GM21619 (cell line): ENCODE results near the gene MYBPHL.

ENCODE experiments used
- ATAC-seq: cut with Tn5 transposase; IDR thresholded peaks from one replicate; pipeline ENCODE4 v1.9.1; 2021; ENCODE audit not compliant: unreplicated experiment

The MYBPHL gene

GRCh38 chr1:109306832-109307273 is at the start of gene MYBPHL:
Gene MYBPHL (minus strand): TSS chr1:109307011. CDS start chr1:109306991, 20 bp downstream.
- ATAC-seq: no peak

GRCh38 chr1:109356505-109356904 is 49.7 kb upstream of the MYBPHL start:
- no peak for ATAC-seq

GRCh38 chr1:109354929-109355328 is 48.1 kb upstream of the MYBPHL start:
- no peak for ATAC-seq

- ATAC-seq: no peak
These were observed 44.6 kb upstream of the MYBPHL start for GRCh38 chr1:109351457-109351856.

GRCh38 chr1:109350655-109351054 is 43.8 kb upstream of the MYBPHL start:
- no peak for ATAC-seq

GRCh38 chr1:109350182-109350581 is 43.4 kb upstream of the MYBPHL start:
- no peak for ATAC-seq

- no peak for ATAC-seq
These were observed 40.7 kb upstream of the MYBPHL start for GRCh38 chr1:109347511-109347910.

GRCh38 chr1:109341944-109342930 is 35.4 kb upstream of the MYBPHL start:
- no peak for ATAC-seq

GRCh38 chr1:109338608-109339007 is 31.8 kb upstream of the MYBPHL start:
- no peak for ATAC-seq

GRCh38 chr1:109338091-109338490 is 31.3 kb upstream of the MYBPHL start:
- no peak for ATAC-seq

GRCh38 chr1:109335091-109335490 is 28.3 kb upstream of the MYBPHL start:
- ATAC-seq: no peak

GRCh38 chr1:109331113-109331512 is 24.3 kb upstream of the MYBPHL start:
- ATAC-seq: no peak

- no peak for ATAC-seq
These were observed 20.5 kb upstream of the MYBPHL start for GRCh38 chr1:109327285-109327684.

GRCh38 chr1:109322974-109323373 is 16.2 kb upstream of the MYBPHL start:
- no peak for ATAC-seq

- no peak for ATAC-seq
These were observed 12.3 kb upstream of the MYBPHL start for GRCh38 chr1:109319114-109319513.

- no peak for ATAC-seq
These were observed 9.7 kb upstream of the MYBPHL start for GRCh38 chr1:109316506-109316905.

GRCh38 chr1:109315288-109315687 is 8.5 kb upstream of the MYBPHL start:
- no peak for ATAC-seq

- no peak for ATAC-seq
These were observed 8.0 kb upstream of the MYBPHL start for GRCh38 chr1:109314795-109315194.

GRCh38 chr1:109312978-109313775 is 6.4 kb upstream of the MYBPHL start:
- ATAC-seq: no peak

- no peak for ATAC-seq
These were observed 5.4 kb upstream of the MYBPHL start for GRCh38 chr1:109312246-109312645.

- ATAC-seq: no peak
These were observed 2.5 kb upstream of the MYBPHL start for GRCh38 chr1:109309347-109309746.
